Suprapubic skin (tissue), 3 donors: ENCODE measurements around the gene MCRIP1.

Experiments used
- POLR2A ChIP-seq, 2 donors: fragments of 450-650 bp; IDR thresholded peaks; one replicate each; pipeline ENCODE4 v1.6.1; 2017; ENCODE audit warnings: antibody characterized with exemption in 2 of 2, mild to moderate bottlenecking in 2 of 2, moderate library complexity in 2 of 2
- TF ChIP-seq, protein P1 (sequence below), 2 donors: fragments of 200-600 bp in 1 of 2; fragments of 450-650 bp in 1 of 2; sonication (generic) in 1 of 2; IDR thresholded peaks; one replicate each; pipeline ENCODE4 v1.5.1; 2016 to 2019; ENCODE audit warnings: antibody characterized with exemption in 2 of 2, mild to moderate bottlenecking in 1 of 2, moderate library complexity in 1 of 2

DNA sequence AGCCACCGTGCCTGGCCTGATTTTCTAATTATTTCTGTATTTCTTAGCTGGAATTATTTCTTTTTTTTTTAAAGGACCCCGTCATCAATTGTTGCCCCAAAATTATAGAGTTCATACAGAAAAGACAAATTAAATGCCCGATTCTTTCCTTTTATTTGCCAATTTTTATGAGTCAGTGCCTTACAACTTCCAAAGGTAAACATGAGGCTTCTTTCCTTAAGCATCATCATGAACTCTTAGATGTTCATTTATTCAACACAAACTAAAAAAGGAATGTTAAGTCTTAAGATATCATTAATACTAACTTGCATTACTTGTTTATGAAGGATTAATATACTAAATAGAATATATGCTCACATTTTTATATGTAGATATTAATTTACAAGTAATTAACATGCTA, 45.2 kb upstream of the MCRIP1 start:
- no peak for TF ChIP-seq POLR2A (IDR thresholded peaks at IDR 0.05)
- TF ChIP-seq, protein P1, sequence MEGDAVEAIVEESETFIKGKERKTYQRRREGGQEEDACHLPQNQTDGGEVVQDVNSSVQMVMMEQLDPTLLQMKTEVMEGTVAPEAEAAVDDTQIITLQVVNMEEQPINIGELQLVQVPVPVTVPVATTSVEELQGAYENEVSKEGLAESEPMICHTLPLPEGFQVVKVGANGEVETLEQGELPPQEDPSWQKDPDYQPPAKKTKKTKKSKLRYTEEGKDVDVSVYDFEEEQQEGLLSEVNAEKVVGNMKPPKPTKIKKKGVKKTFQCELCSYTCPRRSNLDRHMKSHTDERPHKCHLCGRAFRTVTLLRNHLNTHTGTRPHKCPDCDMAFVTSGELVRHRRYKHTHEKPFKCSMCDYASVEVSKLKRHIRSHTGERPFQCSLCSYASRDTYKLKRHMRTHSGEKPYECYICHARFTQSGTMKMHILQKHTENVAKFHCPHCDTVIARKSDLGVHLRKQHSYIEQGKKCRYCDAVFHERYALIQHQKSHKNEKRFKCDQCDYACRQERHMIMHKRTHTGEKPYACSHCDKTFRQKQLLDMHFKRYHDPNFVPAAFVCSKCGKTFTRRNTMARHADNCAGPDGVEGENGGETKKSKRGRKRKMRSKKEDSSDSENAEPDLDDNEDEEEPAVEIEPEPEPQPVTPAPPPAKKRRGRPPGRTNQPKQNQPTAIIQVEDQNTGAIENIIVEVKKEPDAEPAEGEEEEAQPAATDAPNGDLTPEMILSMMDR (IDR thresholded peaks at IDR 0.05) = no peak
